Thyroid gland (tissue), 4 donors: ENCODE results near the gene FES.

Experiments used
- CTCF ChIP-seq, 6 experiments: fragments of 200-600 bp in 3 of 6; fragments of 450-650 bp in 3 of 6; sonication (generic) in 3 of 6; IDR thresholded peaks; one replicate each; pipeline ENCODE4 v1.5.1; 2016 to 2019; ENCODE audit warnings: antibody characterized with exemption in 6 of 6, mild to moderate bottlenecking in 2 of 6, inconsistent platforms in 1 of 6, moderate library complexity in 1 of 6
- POLR2A ChIP-seq, 2 donors: fragments of 450-650 bp; IDR thresholded peaks; one replicate each; pipeline ENCODE4 v1.6.1; 2017; ENCODE audit warnings: antibody characterized with exemption in 2 of 2, mild to moderate bottlenecking in 2 of 2, moderate library complexity in 1 of 2

- TF ChIP-seq CTCF (IDR thresholded peaks at IDR 0.05) (no peak), POLR2A (IDR thresholded peaks at IDR 0.05) (no peak)
These were observed 24.8 kb upstream of the FES start for GRCh38 chr15:90859234-90860131.
